IMR-90 (cell line): ENCODE measurements around the gene MYH9. TPM values are rescaled to one million over a fixed set of nuclear protein-coding genes. Genes with fewer than 3 reads are reported as not detected.
A peak's percentile ranks its signal among the peaks of the same experiment; 100 is the strongest.

Experiments used
- ATAC-seq: fragments of 200-7000 bp; cut with Tn5 transposase; 2 replicates; pipeline ENCODE4 v1.9.1; 2020; ENCODE audit warnings: low read depth, mild to moderate bottlenecking, moderate library complexity
- BruUV-seq: library from RNA; stranded (reverse); fragments of 400-500 nt; replicated peaks from 2 replicates; lab custom pipeline; 2021; lab: Mats Ljungman, UMichigan
- CTCF ChIA-PET: fragments of 300-600 bp; formaldehyde crosslinking; extraction: SDS; loops from one replicate; lab custom pipeline; 2021; ENCODE audit warnings: antibody characterized with exemption; lab: Yijun Ruan, JAX
- POLR2A ChIA-PET: fragments of 300-600 bp; sonication (Branson Sonifier 250); formaldehyde crosslinking; loops from one replicate; lab custom pipeline; 2022; ENCODE audit warnings: antibody characterized with exemption; ENCODE audit not compliant: unreplicated experiment; lab: Charles Lee
- DNase-seq: peaks from one replicate; pipeline ENCODE4 v3.0.0; 2013
- H2AFZ ChIP-seq: replicated peaks from 2 replicates; pipeline ENCODE3; 2013; ENCODE audit warnings: low read length, mild to moderate bottlenecking; ENCODE audit not compliant: poor library complexity
- H2AK5ac ChIP-seq: 2 replicates; pipeline ENCODE4 v1.6.1; 2013; ENCODE audit warnings: low read depth, low read length, inconsistent platforms
- H2AK9ac ChIP-seq: replicated peaks from 2 replicates; pipeline ENCODE3; 2013; ENCODE audit warnings: mild to moderate bottlenecking, low read depth, low read length, moderate library complexity; ENCODE audit not compliant: poor library complexity
- H2BK120ac ChIP-seq: 2 replicates; pipeline ENCODE4 v1.6.1; 2013; ENCODE audit warnings: low read depth, low read length, inconsistent platforms
- H2BK15ac ChIP-seq: 3 replicates; pipeline ENCODE4 v1.6.1; 2013; ENCODE audit warnings: low read depth, low read length, inconsistent platforms
- H2BK20ac ChIP-seq: 2 replicates; pipeline ENCODE4 v1.6.1; 2013; ENCODE audit warnings: low read depth, mild to moderate bottlenecking, inconsistent platforms, low read length, moderate library complexity
- H2BK5ac ChIP-seq: 2 replicates; pipeline ENCODE4 v1.6.1; 2013; ENCODE audit warnings: mild to moderate bottlenecking, low read depth, low read length, inconsistent platforms; ENCODE audit not compliant: poor library complexity, severe bottlenecking
- H3K14ac ChIP-seq: replicated peaks from 2 replicates; pipeline ENCODE4 v1.6.1; 2013; ENCODE audit warnings: low read depth, low read length, inconsistent platforms
- H3K18ac ChIP-seq: 2 replicates; pipeline ENCODE4 v1.6.1; 2013; ENCODE audit warnings: low read depth, low read length, control low read depth
- H3K23ac ChIP-seq: 2 replicates; pipeline ENCODE4 v1.6.1; 2013; ENCODE audit warnings: low read depth, low read length, inconsistent platforms
- H3K27ac ChIP-seq: 2 replicates; pipeline ENCODE4 v1.5.1; 2013; ENCODE audit warnings: mild to moderate bottlenecking, control low read depth, low read length; ENCODE audit not compliant: insufficient read depth
- H3K27me3 ChIP-seq: 2 replicates; pipeline ENCODE4 v1.6.1; 2013; ENCODE audit warnings: low read length; ENCODE audit not compliant: control insufficient read depth, insufficient read depth
- H3K36me3 ChIP-seq: 2 replicates; pipeline ENCODE4 v1.6.1; 2013; ENCODE audit warnings: low read length, mixed read lengths; ENCODE audit not compliant: control insufficient read depth, insufficient read depth
- H3K4ac ChIP-seq: 2 replicates; pipeline ENCODE4 v1.6.1; 2013; ENCODE audit warnings: low read depth, low read length, inconsistent platforms
- H3K4me1 ChIP-seq: 2 replicates; pipeline ENCODE4 v1.6.1; 2013; ENCODE audit warnings: low read length, mixed read lengths; ENCODE audit not compliant: control insufficient read depth, insufficient read depth
- H3K4me2 ChIP-seq: 2 replicates; pipeline ENCODE4 v1.6.1; 2013; ENCODE audit warnings: low read depth, mild to moderate bottlenecking, control low read depth, low read length, moderate library complexity
- H3K4me3 ChIP-seq: 2 replicates; pipeline ENCODE4 v1.5.1; 2013; ENCODE audit warnings: low read depth, mild to moderate bottlenecking, control low read depth, low read length, moderate library complexity; ENCODE audit not compliant: insufficient read depth
- H3K56ac ChIP-seq: 2 replicates; pipeline ENCODE4 v1.6.1; 2013; ENCODE audit warnings: low read length, inconsistent platforms; ENCODE audit not compliant: insufficient read depth; ENCODE audit errors: extremely low read depth
- H3K79me1 ChIP-seq, 2 experiments: 2 replicates each; pipeline ENCODE4 v1.6.1; 2013; ENCODE audit warnings: low read length in 2 of 2, inconsistent platforms in 1 of 2, low read depth in 1 of 2
- H3K9ac ChIP-seq: 2 replicates; pipeline ENCODE4 v1.6.1; 2013; ENCODE audit warnings: low read depth, low read length, control low read depth
- H3K9me1 ChIP-seq: 2 replicates; pipeline ENCODE4 v1.6.1; 2013; ENCODE audit warnings: low read length, inconsistent platforms; ENCODE audit not compliant: insufficient read depth
- H3K9me3 ChIP-seq: 2 replicates; pipeline ENCODE4 v1.6.1; 2013; ENCODE audit warnings: low read length; ENCODE audit not compliant: control insufficient read depth, insufficient read depth
- H4K20me1 ChIP-seq: 2 replicates; pipeline ENCODE4 v1.6.1; 2013; ENCODE audit warnings: low read length, inconsistent platforms; ENCODE audit not compliant: insufficient read depth
- H4K5ac ChIP-seq: 2 replicates; pipeline ENCODE4 v1.6.1; 2013; ENCODE audit warnings: mild to moderate bottlenecking, low read depth, low read length, control low read depth
- H4K8ac ChIP-seq, 2 experiments: 2 replicates each; pipeline ENCODE4 v1.6.1; 2013; ENCODE audit warnings: low read depth in 2 of 2, low read length in 2 of 2, control low read depth in 1 of 2, inconsistent platforms in 1 of 2
- H4K91ac ChIP-seq: 2 replicates; pipeline ENCODE4 v1.6.1; 2013; ENCODE audit warnings: low read depth, low read length, inconsistent platforms; ENCODE audit not compliant: insufficient read depth
- CEBPB ChIP-seq: IDR thresholded peaks from 2 replicates; pipeline ENCODE4 v1.6.1; 2012; ENCODE audit warnings: low read depth, low read length, improper control_type of control experiment
- whole genome bisulfite sequencing, 2 experiments: methylation state at CpG; one replicate each; pipeline versions ENCODE4 v1.1.5 to v1.1.7; 2013; ENCODE audit warnings: missing lambda C conversion rate in 2 of 2; ENCODE audit not compliant: insufficient read length in 1 of 2; ENCODE audit errors: extremely low coverage in 2 of 2; 5-methylcytosine and 5-hydroxymethylcytosine counted together
- dilution Hi-C: fragments of 300-500 bp; cut with HindIII; formaldehyde crosslinking; loops from one replicate; pipeline ENCODE4 v1.14.3; 2018; ENCODE audit warnings: low sequenced_read_pairs; ENCODE audit not compliant: unreplicated experiment
- in situ Hi-C: fragments of 300-500 bp; cut with MboI; formaldehyde crosslinking; loops from 3 replicates; pipeline ENCODE4 v1.14.3; 2019; ENCODE audit warnings: low sequenced_read_pairs, inconsistent platforms, mixed read lengths
- intact Hi-C: fragments of 100-400 bp; cut with micrococcal nuclease; formaldehyde crosslinking; loops from 2 replicates; pipeline ENCODE4 v1.10.0; 2022
- polyA plus RNA-seq, 3 experiments: library from polyadenylated mRNA; depleted of rRNA; stranded (reverse); fragments of >200 nt; gene quantifications; 2 replicates each; pipeline ENCODE4 v1.2.3, GENCODE V29; 2012; ENCODE audit warnings: low replicate concordance in 1 of 3
- total RNA-seq: library from RNA; depleted of rRNA; stranded (reverse); fragments of >200 nt; gene quantifications from 2 replicates; pipeline ENCODE4 v1.2.3, GENCODE V29; 2012
- TF ChIP-seq, protein P1 (sequence below): fragments of 150-350 bp; IDR thresholded peaks from 2 replicates; pipeline ENCODE4 v1.6.1; 2016; ENCODE audit warnings: low read depth, mild to moderate bottlenecking, low read length, moderate library complexity, borderline replicate concordance

The MYH9 gene
- total and polyA plus RNA-seq, 2 of the 4 experiments (the other 2 are of a cell fraction) = 475 to 554 TPM

DNA sequence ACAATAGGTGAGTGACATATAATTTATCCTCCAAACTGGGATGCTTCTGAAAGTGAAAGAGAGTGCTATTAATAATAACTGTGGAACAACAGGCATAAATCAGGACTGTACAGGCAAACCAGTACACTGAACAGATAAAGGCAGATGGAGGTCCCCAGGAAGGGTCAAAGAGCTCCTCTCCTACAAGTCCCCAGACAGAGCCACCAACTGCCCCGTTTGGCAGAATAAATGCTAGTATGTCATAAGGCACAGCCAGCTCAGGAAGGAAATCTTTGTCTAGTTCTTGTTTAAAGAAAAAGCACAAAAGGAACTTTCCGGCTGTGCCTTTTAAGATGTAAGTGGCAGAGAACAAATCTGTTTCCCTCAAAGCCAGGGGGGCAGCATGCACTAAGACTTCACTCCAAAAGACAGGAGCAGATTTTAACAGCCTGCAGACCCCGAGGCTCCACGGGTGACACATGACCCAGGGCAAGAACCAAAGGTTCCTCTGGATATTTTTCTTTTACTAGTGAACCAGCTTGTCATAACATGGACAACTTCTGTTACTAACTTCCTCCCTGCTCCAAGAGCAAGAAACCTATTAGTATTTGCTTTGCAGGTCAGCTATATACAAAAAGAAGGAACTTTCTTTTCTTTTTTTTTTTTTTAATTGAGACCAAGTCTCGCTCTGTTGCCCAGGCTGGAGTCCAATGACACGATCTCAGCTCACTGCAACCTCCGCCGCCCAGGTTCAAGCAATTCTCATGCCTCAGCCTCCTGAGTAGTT is 50.2 kb downstream of the MYH9 start:
- Histone ChIP-seq H2AFZ (no peak overlapping the region), H4K20me1 (peaks cover 98% of the 10 kb centered on the region), H2AK5ac (no peak overlapping the region; the same call in none of the 2 replicates), H4K5ac (peak overlapping the region; percentile 40; the same call in 1 of the 2 replicates), H3K9me3 (no peaks in the 10 kb centered on the region), H3K4ac (peak overlapping the region; percentile 71), H3K18ac (peak overlapping the region; percentile 28; the same call in 1 of the 2 replicates), H3K14ac (peak overlapping the region; percentile 64), H3K4me1 (peaks cover 60% of the 10 kb centered on the region), H3K4me3 (no peak overlapping the region), H2AK9ac (no peak overlapping the region), H3K4me2 (no peak overlapping the region), H3K27ac (peak overlapping the region; percentile 67), H4K91ac (no peak overlapping the region), H3K23ac (peak overlapping the region; percentile 93), H3K9me1 (peaks cover 35% of the 10 kb centered on the region), H2BK20ac (0 out of 2 replicates have a peak overlapping the region, but pooled peaks have one; percentile 36), H3K56ac (0 out of 2 replicates have a peak overlapping the region, but pooled peaks have one; percentile 16), H3K27me3 (no peaks in the 10 kb centered on the region), H2BK15ac (no peak overlapping the region), H2BK5ac (peak overlapping the region; percentile 100), H2BK120ac (no peak overlapping the region), H4K8ac (peak overlapping the region; percentile 69 to 88; a peak in 3 of 4 replicates), H3K79me1 (peaks cover 4 to 80% of the 10 kb centered on the region in 2 experiments; a peak in 3 of 4 replicates), H3K36me3 (peaks cover 86% of the 10 kb centered on the region), H3K9ac (peak overlapping the region; percentile 61; the same call in 1 of the 2 replicates)
- BruUV-seq = no TSS peak
- no peak for TF ChIP-seq CEBPB
- TF ChIP-seq, protein P1, sequence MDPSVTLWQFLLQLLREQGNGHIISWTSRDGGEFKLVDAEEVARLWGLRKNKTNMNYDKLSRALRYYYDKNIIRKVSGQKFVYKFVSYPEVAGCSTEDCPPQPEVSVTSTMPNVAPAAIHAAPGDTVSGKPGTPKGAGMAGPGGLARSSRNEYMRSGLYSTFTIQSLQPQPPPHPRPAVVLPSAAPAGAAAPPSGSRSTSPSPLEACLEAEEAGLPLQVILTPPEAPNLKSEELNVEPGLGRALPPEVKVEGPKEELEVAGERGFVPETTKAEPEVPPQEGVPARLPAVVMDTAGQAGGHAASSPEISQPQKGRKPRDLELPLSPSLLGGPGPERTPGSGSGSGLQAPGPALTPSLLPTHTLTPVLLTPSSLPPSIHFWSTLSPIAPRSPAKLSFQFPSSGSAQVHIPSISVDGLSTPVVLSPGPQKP = no peak
- intact Hi-C loops = no loop called here
- 33% methylated on average over 2 of the region's 8 CpGs; no CpG with 5 or more reads in 1 of the 2 experiments for WGBS, 2 experiments
- DNase-seq = no peak
- CTCF ChIA-PET = interaction anchor here (0.6 to 1.3 kb wide), 3 partner anchors 83 to 148 kb away, joined by 3 to 6 read pairs (median 3); no protein-coding TSS in a partner anchor
- in situ Hi-C loops = no loop called here
- dilution Hi-C loops = no loop called here
- ATAC-seq = no peak
- POLR2A ChIA-PET = no interaction called here
